ENCODE results near the gene ADIG. TPM values are rescaled to one million over a fixed set of nuclear protein-coding genes. Genes with fewer than 3 reads are reported as not detected.
A peak's percentile ranks its signal among the peaks of the same experiment; 100 is the strongest.

ADIG gene
- total RNA-seq, 1 donor from 2014 or later: not detected

GRCh38 chr20:38604873-38605303, 23.9 kb downstream of the ADIG start:
- TF ChIP-seq CTCF (IDR thresholded peaks at IDR 0.05): no peak
- intact Hi-C loops (cut with DNase I): no loop called here
- Histone ChIP-seq H3K4me1 (no peaks in the 10 kb centered on the region), H3K36me3 (no peaks in the 10 kb centered on the region), H3K4me3 (no peak overlapping the region), H3K27me3 (ENCODE audit: low read depth) (peaks cover 39% of the 10 kb centered on the region), H3K27ac (no peak overlapping the region), H3K9me3 (no peaks in the 10 kb centered on the region)
- ATAC-seq: peak; percentile 20 to 67
- no peak for DNase-seq

DNA sequence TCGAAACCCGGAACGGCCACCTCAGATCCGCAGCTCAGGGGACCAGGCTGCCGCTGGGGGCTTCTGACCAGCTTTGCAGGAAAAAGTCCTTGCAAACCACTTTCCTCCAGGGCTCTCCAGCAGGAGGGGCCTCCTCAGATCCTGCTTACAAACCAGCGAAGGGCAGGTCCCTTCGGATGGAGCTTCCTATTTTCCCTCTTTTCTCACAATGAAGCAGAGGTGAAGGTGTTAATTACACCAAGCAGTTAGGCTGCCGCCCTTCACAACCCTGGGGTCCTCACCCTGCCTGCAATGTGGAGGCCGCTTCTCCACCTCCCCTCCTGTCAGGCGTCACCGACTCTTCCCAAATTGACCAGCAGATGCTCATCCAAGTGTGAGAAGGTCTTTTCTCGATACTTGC, 26.4 kb downstream of the ADIG start:
- no peak for TF ChIP-seq CTCF (IDR thresholded peaks at IDR 0.05)
- DNase-seq (no peak), ATAC-seq (no peak)
- Histone ChIP-seq H3K27ac (no peak overlapping the region), H3K4me3 (no peak overlapping the region), H3K36me3 (no peaks in the 10 kb centered on the region), H3K4me1 (no peaks in the 10 kb centered on the region), H3K9me3 (no peaks in the 10 kb centered on the region), H3K27me3 (ENCODE audit: low read depth) (peaks cover 18% of the 10 kb centered on the region)
- intact Hi-C loops (cut with DNase I): no loop called here

GRCh38 chr20:38608188-38608587, 27.2 kb downstream of the ADIG start:
- Histone ChIP-seq H3K9me3 (no peaks in the 10 kb centered on the region), H3K27ac (no peak overlapping the region), H3K4me1 (no peaks in the 10 kb centered on the region), H3K36me3 (no peaks in the 10 kb centered on the region), H3K4me3 (no peak overlapping the region), H3K27me3 (ENCODE audit: low read depth) (peaks cover 13% of the 10 kb centered on the region)
- intact Hi-C loops (cut with DNase I): no loop called here
- ATAC-seq (no peak), DNase-seq (no peak)
- TF ChIP-seq CTCF (IDR thresholded peaks at IDR 0.05): no peak

DNA sequence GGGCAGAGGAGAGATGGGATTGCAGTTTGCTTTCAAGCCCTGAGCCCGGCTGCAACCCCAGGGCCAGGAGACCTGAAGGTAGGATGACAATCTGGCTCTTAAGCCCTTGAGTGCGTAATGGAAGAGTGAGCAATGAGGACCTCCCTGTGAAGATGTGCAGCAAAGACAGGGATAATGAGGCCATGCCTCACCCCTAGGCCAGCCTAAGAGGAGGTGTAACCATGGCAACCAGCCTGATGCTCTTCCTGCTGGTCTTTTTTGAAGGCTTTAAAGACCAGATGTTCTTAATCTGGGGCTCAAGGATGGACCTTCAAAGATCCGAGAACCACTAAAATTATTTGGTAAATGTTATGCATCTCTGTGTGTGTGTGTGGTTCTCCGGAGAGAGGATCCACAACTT, 28.8 kb downstream of the ADIG start:
- no peaks in the 10 kb centered on the region for H3K36me3 ChIP-seq
- no peaks in the 10 kb centered on the region for H3K4me1 ChIP-seq
- no peak for DNase-seq
- H3K27ac ChIP-seq: no peak overlapping the region
- no peak for ATAC-seq
- no peak overlapping the region for H3K4me3 ChIP-seq
- intact Hi-C loops (cut with DNase I): no loop called here
- TF ChIP-seq CTCF (IDR thresholded peaks at IDR 0.05): no peak
- H3K27me3 ChIP-seq (ENCODE audit: low read depth): peaks cover 10% of the 10 kb centered on the region
- no peaks in the 10 kb centered on the region for H3K9me3 ChIP-seq

GRCh38 chr20:38610521-38610920, 29.5 kb downstream of the ADIG start:
- intact Hi-C loops (cut with DNase I): no loop called here
- H3K27me3 ChIP-seq (ENCODE audit: low read depth): peaks cover 10% of the 10 kb centered on the region
- no peak for DNase-seq
- no peak for ATAC-seq
- no peaks in the 10 kb centered on the region for H3K4me1 ChIP-seq
- no peaks in the 10 kb centered on the region for H3K9me3 ChIP-seq
- H3K4me3 ChIP-seq: no peak overlapping the region
- no peaks in the 10 kb centered on the region for H3K36me3 ChIP-seq
- no peak overlapping the region for H3K27ac ChIP-seq
- no peak for TF ChIP-seq CTCF (IDR thresholded peaks at IDR 0.05)

Measured in lower lobe of right lung (tissue), 2 donors.